ENCODE results near the gene HOMER2. TPM values are rescaled to one million over a fixed set of nuclear protein-coding genes. Genes with fewer than 3 reads are reported as not detected.
"Not testable (repeated sequence)": the region's sequence is repeated elsewhere in the genome, so short reads cannot be mapped to it uniquely, and the experiment has no call there.

HOMER2 gene
- total RNA-seq, result 8.9 TPM
- 1.2 TPM for polyA plus RNA-seq

GRCh38 chr15:82952158-82953081, at the start of gene HOMER2:
Gene HOMER2, minus strand, starts transcription at chr15:82952720. Its CDS starts 185 bp downstream, at chr15:82952535.
- WGBS, result under 1% methylated on average over 119 of the region's 119 CpGs
- H3K27ac ChIP-seq (ENCODE audit: low read depth), result no peak within 1 kb of the TSS
- no peaks in the 10 kb centered on the region for H3K4me1 ChIP-seq (ENCODE audit: insufficient read depth)
- H3K4me3 ChIP-seq (ENCODE audit: low read depth, low read length), result peak within 1 kb of the TSS; percentile 62
- no peaks in the 10 kb centered on the region for H3K36me3 ChIP-seq (ENCODE audit: insufficient read depth)
- DNase-seq (ENCODE audit: extremely low spot score), result no peak

GRCh38 chr15:83000672-83001031, 48.1 kb upstream of the HOMER2 start:
- WGBS, result 96% methylated on average over 3 of the region's 3 CpGs
- not testable (repeated sequence) for DNase-seq (ENCODE audit: extremely low spot score); H3K36me3 ChIP-seq (ENCODE audit: insufficient read depth)

GRCh38 chr15:82999905-83000671, 47.6 kb upstream of the HOMER2 start:
- Histone ChIP-seq H3K4me1 (ENCODE audit: insufficient read depth) (no peaks in the 10 kb centered on the region), H3K27ac (ENCODE audit: low read depth) (no peak overlapping the region), H3K36me3 (ENCODE audit: insufficient read depth) (no peaks in the 10 kb centered on the region), H3K4me3 (ENCODE audit: low read depth, low read length) (no peak overlapping the region)
- DNase-seq (ENCODE audit: extremely low spot score), result no peak
- 13% methylated on average over 6 of the region's 6 CpGs for WGBS

More at GRCh38 chr15:83000672-83001031, 48.1 kb upstream of the HOMER2 start:
- H3K4me3 ChIP-seq (ENCODE audit: low read depth, low read length); H3K4me1 ChIP-seq (ENCODE audit: insufficient read depth); H3K27ac ChIP-seq (ENCODE audit: low read depth): not testable (repeated sequence)

GRCh38 chr15:82999426-82999825, 46.9 kb upstream of the HOMER2 start:
- H3K27ac ChIP-seq (ENCODE audit: low read depth), result no peak overlapping the region
- no peaks in the 10 kb centered on the region for H3K36me3 ChIP-seq (ENCODE audit: insufficient read depth)
- DNase-seq (ENCODE audit: extremely low spot score), result no peak
- H3K4me1 ChIP-seq (ENCODE audit: insufficient read depth), result no peaks in the 10 kb centered on the region
- no peak overlapping the region for H3K4me3 ChIP-seq (ENCODE audit: low read depth, low read length)
- WGBS, result 85% methylated on average over 6 of the region's 6 CpGs

GRCh38 chr15:82995938-82996337, 43.4 kb upstream of the HOMER2 start:
- Histone ChIP-seq H3K27ac (ENCODE audit: low read depth) (no peak overlapping the region), H3K4me3 (ENCODE audit: low read depth, low read length) (no peak overlapping the region), H3K36me3 (ENCODE audit: insufficient read depth) (no peaks in the 10 kb centered on the region), H3K4me1 (ENCODE audit: insufficient read depth) (no peaks in the 10 kb centered on the region)
- no peak for DNase-seq (ENCODE audit: extremely low spot score)
- 67% methylated on average over 3 of the region's 3 CpGs for WGBS

GRCh38 chr15:82995076-82995475, 42.6 kb upstream of the HOMER2 start:
- no peaks in the 10 kb centered on the region for H3K36me3 ChIP-seq (ENCODE audit: insufficient read depth)
- DNase-seq (ENCODE audit: extremely low spot score), result no peak
- H3K4me1 ChIP-seq (ENCODE audit: insufficient read depth), result no peaks in the 10 kb centered on the region
- H3K27ac ChIP-seq (ENCODE audit: low read depth), result no peak overlapping the region
- 78% methylated on average over 2 of the region's 2 CpGs for WGBS
- no peak overlapping the region for H3K4me3 ChIP-seq (ENCODE audit: low read depth, low read length)

GRCh38 chr15:82993144-82993543, 40.6 kb upstream of the HOMER2 start:
- WGBS, result 46% methylated on average over 4 of the region's 4 CpGs

GRCh38 chr15:82992436-82992998, 40.0 kb upstream of the HOMER2 start:
- WGBS, result 81% methylated on average over 3 of the region's 3 CpGs
- Histone ChIP-seq H3K27ac (ENCODE audit: low read depth) (no peak overlapping the region), H3K36me3 (ENCODE audit: insufficient read depth) (peaks cover 1% of the 10 kb centered on the region), H3K4me1 (ENCODE audit: insufficient read depth) (no peaks in the 10 kb centered on the region), H3K4me3 (ENCODE audit: low read depth, low read length) (no peak overlapping the region)
- no peak for DNase-seq (ENCODE audit: extremely low spot score)

More at GRCh38 chr15:82993144-82993543, 40.6 kb upstream of the HOMER2 start:
- peaks cover 1% of the 10 kb centered on the region for H3K36me3 ChIP-seq (ENCODE audit: insufficient read depth)
- H3K4me3 ChIP-seq (ENCODE audit: low read depth, low read length), result no peak overlapping the region
- no peak for DNase-seq (ENCODE audit: extremely low spot score)
- H3K27ac ChIP-seq (ENCODE audit: low read depth), result no peak overlapping the region
- H3K4me1 ChIP-seq (ENCODE audit: insufficient read depth), result no peaks in the 10 kb centered on the region

- under 1% methylated on average over 12 of the region's 12 CpGs for WGBS
- no peak for DNase-seq (ENCODE audit: extremely low spot score)
- H3K4me1 ChIP-seq (ENCODE audit: insufficient read depth), result peaks cover 2% of the 10 kb centered on the region
- peaks cover 1% of the 10 kb centered on the region for H3K36me3 ChIP-seq (ENCODE audit: insufficient read depth)
- peak overlapping the region; percentile 48 for H3K27ac ChIP-seq (ENCODE audit: low read depth)
- H3K4me3 ChIP-seq (ENCODE audit: low read depth, low read length), result peak overlapping the region; percentile 87
These were observed 33.9 kb upstream of the HOMER2 start for GRCh38 chr15:82986442-82986780.

- H3K27ac ChIP-seq (ENCODE audit: low read depth), result peak within 1 kb of the TSS; percentile 48
- peak; percentile 94 for DNase-seq (ENCODE audit: extremely low spot score)
These were observed 33.3 kb upstream of the HOMER2 start, which contains the start of gene RAMAC for GRCh38 chr15:82985688-82986441. Gene RAMAC, plus strand, starts transcription at chr15:82986210. Its CDS starts 2,809 bp downstream, at chr15:82989019.

GRCh38 chr15:82980981-82981380, 28.5 kb upstream of the HOMER2 start:
- no peaks in the 10 kb centered on the region for H3K36me3 ChIP-seq (ENCODE audit: insufficient read depth)
- no peak overlapping the region for H3K4me3 ChIP-seq (ENCODE audit: low read depth, low read length)
- 29% methylated on average over 2 of the region's 2 CpGs for WGBS
- no peak overlapping the region for H3K27ac ChIP-seq (ENCODE audit: low read depth)
- DNase-seq (ENCODE audit: extremely low spot score), result no peak
- H3K4me1 ChIP-seq (ENCODE audit: insufficient read depth), result no peaks in the 10 kb centered on the region

More at GRCh38 chr15:82985688-82986441, 33.3 kb upstream of the HOMER2 start, which contains the start of gene RAMAC:
- WGBS, result 1% methylated on average over 45 of the region's 45 CpGs
- Histone ChIP-seq H3K4me1 (ENCODE audit: insufficient read depth) (peaks cover 2% of the 10 kb centered on the region), H3K36me3 (ENCODE audit: insufficient read depth) (peaks cover 1% of the 10 kb centered on the region), H3K4me3 (ENCODE audit: low read depth, low read length) (peak within 1 kb of the TSS; percentile 87)

- no peak for DNase-seq (ENCODE audit: extremely low spot score)
- 94% methylated on average over 1 of the region's 1 CpG for WGBS
These were observed 27.2 kb upstream of the HOMER2 start for GRCh38 chr15:82979726-82980125.

GRCh38 chr15:82978438-82978837, 25.9 kb upstream of the HOMER2 start:
- no peak for DNase-seq (ENCODE audit: extremely low spot score)
- Histone ChIP-seq H3K27ac (ENCODE audit: low read depth) (no peak overlapping the region), H3K36me3 (ENCODE audit: insufficient read depth) (no peaks in the 10 kb centered on the region), H3K4me3 (ENCODE audit: low read depth, low read length) (no peak overlapping the region), H3K4me1 (ENCODE audit: insufficient read depth) (no peaks in the 10 kb centered on the region)
- 91% methylated on average over 5 of the region's 5 CpGs for WGBS

More at GRCh38 chr15:82979726-82980125, 27.2 kb upstream of the HOMER2 start:
- Histone ChIP-seq H3K27ac (ENCODE audit: low read depth) (no peak overlapping the region), H3K4me1 (ENCODE audit: insufficient read depth) (no peaks in the 10 kb centered on the region), H3K4me3 (ENCODE audit: low read depth, low read length) (no peak overlapping the region), H3K36me3 (ENCODE audit: insufficient read depth) (no peaks in the 10 kb centered on the region)
